Measurements from ENCODE around the gene PRKN. TPM values are rescaled to one million over a fixed set of nuclear protein-coding genes. Genes with fewer than 3 reads are reported as not detected.
"Not testable (repeated sequence)": the region's sequence is repeated elsewhere in the genome, so short reads cannot be mapped to it uniquely, and the experiment has no call there.

Gene PRKN
- total RNA-seq, 1 experiment from 2014 or later, result not detected

GRCh38 chr6:161318456-161318855 lies 1409.1 kb downstream of the PRKN start:
- no peak overlapping the region for H3K4me3 ChIP-seq
- no peak for TF ChIP-seq CTCF (conservative IDR thresholded peaks at IDR 0.05)
- no peak for TF ChIP-seq EZH2 (IDR thresholded peaks at IDR 0.05; ENCODE audit: low read depth)
- H3K79me2 ChIP-seq (ENCODE audit: low read depth), result no peaks in the 10 kb centered on the region
- no peak overlapping the region for H2AFZ ChIP-seq
- no peaks in the 10 kb centered on the region for H3K27me3 ChIP-seq (ENCODE audit: insufficient read depth, low read depth)
- no peaks in the 10 kb centered on the region for H3K4me1 ChIP-seq (replicated peaks; ENCODE audit: insufficient read depth)
- no peak overlapping the region for H3K4me2 ChIP-seq
- no peaks in the 10 kb centered on the region for H3K36me3 ChIP-seq (ENCODE audit: low read depth)
- ChIA-PET CTCF (no interaction called here), POLR2A (ENCODE audit: unreplicated experiment) (no interaction called here)
- intact Hi-C loops (cut with micrococcal nuclease; ENCODE audit: unreplicated experiment), result no loop called here
- no TSS peak for BruUV-seq (replicated peaks)
- no peak for DNase-seq
- H3K9me3 ChIP-seq (ENCODE audit: insufficient read depth, low read depth), result no peaks in the 10 kb centered on the region
- H3K27ac ChIP-seq, result no peak overlapping the region
- no peaks in the 10 kb centered on the region for H3F3A ChIP-seq (ENCODE audit: insufficient read depth, low read depth)
- H3K9me2 ChIP-seq (ENCODE audit: insufficient read depth), result no peaks in the 10 kb centered on the region
- no peaks in the 10 kb centered on the region for H4K20me1 ChIP-seq (ENCODE audit: insufficient read depth)

- no peak overlapping the region for H3K4me3 ChIP-seq
- no peaks in the 10 kb centered on the region for H3K9me2 ChIP-seq (ENCODE audit: insufficient read depth)
- H3K79me2 ChIP-seq (ENCODE audit: low read depth), result no peaks in the 10 kb centered on the region
- H3K27me3 ChIP-seq (ENCODE audit: insufficient read depth, low read depth), result 0 out of 2 replicates have a peak, but pooled peaks cover 3% of the 10 kb centered on the region
- no peaks in the 10 kb centered on the region for H3F3A ChIP-seq (ENCODE audit: insufficient read depth, low read depth)
- no peaks in the 10 kb centered on the region for H3K9me3 ChIP-seq (ENCODE audit: insufficient read depth, low read depth)
- no peak overlapping the region for H2AFZ ChIP-seq
- BruUV-seq (replicated peaks), result no TSS peak
- intact Hi-C loops (cut with micrococcal nuclease; ENCODE audit: unreplicated experiment), result no loop called here
- CTCF ChIA-PET, result no interaction called here
- no peaks in the 10 kb centered on the region for H4K20me1 ChIP-seq (ENCODE audit: insufficient read depth)
- H3K4me1 ChIP-seq (replicated peaks; ENCODE audit: insufficient read depth), result no peaks in the 10 kb centered on the region
- TF ChIP-seq EZH2 (IDR thresholded peaks at IDR 0.05; ENCODE audit: low read depth) (no peak), CTCF (conservative IDR thresholded peaks at IDR 0.05) (no peak)
- POLR2A ChIA-PET (ENCODE audit: unreplicated experiment), result no interaction called here
- H3K36me3 ChIP-seq (ENCODE audit: low read depth), result no peaks in the 10 kb centered on the region
- H3K4me2 ChIP-seq, result no peak overlapping the region
- H3K27ac ChIP-seq, result no peak overlapping the region
- no peak for DNase-seq
These were observed 1411.0 kb downstream of the PRKN start for GRCh38 chr6:161316531-161316930.

DNA sequence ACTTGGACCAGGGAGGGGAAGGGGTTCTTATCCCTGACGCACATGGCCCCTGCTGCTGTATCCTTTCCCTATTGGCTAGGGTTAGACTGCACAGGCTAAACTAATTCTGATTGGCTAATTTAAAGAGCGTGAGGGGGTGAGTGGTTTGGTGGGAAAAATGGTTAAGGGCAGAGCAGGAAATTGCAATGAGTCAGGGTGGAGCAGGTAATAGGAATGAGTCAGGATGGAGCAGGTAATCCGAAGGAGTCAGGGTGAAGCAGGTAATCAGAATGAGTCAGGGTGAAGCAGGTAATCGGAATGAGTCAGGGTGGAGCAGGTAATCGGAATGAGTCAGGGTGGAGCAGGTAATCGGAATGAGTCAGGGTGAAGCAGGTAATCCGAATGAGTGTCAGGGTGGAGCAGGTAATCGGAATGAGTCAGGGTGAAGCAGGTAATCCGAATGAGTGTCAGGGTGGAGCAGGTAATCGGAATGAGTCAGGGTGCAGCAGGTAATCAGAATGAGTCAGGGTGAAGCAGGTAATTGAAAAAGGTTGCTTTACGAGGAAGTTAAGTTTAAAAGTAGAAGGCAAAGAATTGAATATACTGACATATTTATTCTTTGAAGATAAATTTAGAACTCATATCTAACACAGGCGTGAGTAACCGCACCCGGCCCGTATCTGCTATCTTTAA lies 1412.2 kb downstream of the PRKN start:
- H2AFZ ChIP-seq; intact Hi-C loops (cut with micrococcal nuclease; ENCODE audit: unreplicated experiment); H3K27me3 ChIP-seq (ENCODE audit: insufficient read depth, low read depth); H3F3A ChIP-seq (ENCODE audit: insufficient read depth, low read depth); H3K4me1 ChIP-seq (replicated peaks; ENCODE audit: insufficient read depth); CTCF ChIA-PET; DNase-seq; H3K79me2 ChIP-seq (ENCODE audit: low read depth); BruUV-seq (replicated peaks); H3K9me2 ChIP-seq (ENCODE audit: insufficient read depth); H3K27ac ChIP-seq; H4K20me1 ChIP-seq (ENCODE audit: insufficient read depth); H3K4me2 ChIP-seq; H3K36me3 ChIP-seq (ENCODE audit: low read depth); POLR2A ChIA-PET (ENCODE audit: unreplicated experiment); H3K4me3 ChIP-seq; H3K9me3 ChIP-seq (ENCODE audit: insufficient read depth, low read depth): not testable (repeated sequence)

DNA sequence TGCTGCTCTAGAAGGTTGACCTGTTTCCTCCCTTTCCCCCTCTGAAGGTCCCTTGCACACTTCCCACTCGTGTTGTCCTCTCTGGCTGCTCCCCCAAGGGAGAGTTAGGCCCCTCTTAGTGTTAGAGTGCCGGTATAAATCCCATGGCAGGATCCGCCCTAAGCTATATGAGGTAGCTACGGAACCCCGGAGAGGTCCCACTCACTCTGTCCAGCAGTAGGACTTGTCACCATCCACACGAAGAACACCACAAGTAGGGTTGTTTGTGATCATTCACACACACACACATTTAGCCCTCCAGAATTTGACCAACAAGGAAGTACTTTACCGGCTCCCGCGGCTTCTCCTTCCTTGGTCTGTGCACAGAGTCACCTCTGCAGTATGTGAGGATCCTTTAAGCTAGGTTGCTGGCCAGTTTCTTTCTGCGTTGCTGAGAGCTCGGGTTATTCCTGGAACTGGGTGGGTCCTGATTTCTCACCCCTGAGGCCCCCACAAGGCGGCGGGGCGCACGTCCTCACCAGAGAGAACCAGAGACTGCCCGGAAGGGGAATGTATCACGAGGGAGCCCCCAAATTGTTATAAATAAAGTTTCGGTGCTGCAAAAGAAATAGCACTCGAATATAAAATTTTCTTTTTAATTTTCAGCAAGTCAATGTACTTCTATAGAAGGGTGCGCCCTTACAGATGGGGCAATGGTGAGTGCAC lies 1412.9 kb downstream of the PRKN start:
- H3K9me2 ChIP-seq (ENCODE audit: insufficient read depth); H3K36me3 ChIP-seq (ENCODE audit: low read depth); H3K4me3 ChIP-seq; POLR2A ChIA-PET (ENCODE audit: unreplicated experiment); H3K4me1 ChIP-seq (replicated peaks; ENCODE audit: insufficient read depth); H3K4me2 ChIP-seq; H3K27ac ChIP-seq; H3K9me3 ChIP-seq (ENCODE audit: insufficient read depth, low read depth); DNase-seq; H4K20me1 ChIP-seq (ENCODE audit: insufficient read depth); H3F3A ChIP-seq (ENCODE audit: insufficient read depth, low read depth); CTCF ChIA-PET; BruUV-seq (replicated peaks); H2AFZ ChIP-seq; H3K79me2 ChIP-seq (ENCODE audit: low read depth); intact Hi-C loops (cut with micrococcal nuclease; ENCODE audit: unreplicated experiment); H3K27me3 ChIP-seq (ENCODE audit: insufficient read depth, low read depth): not testable (repeated sequence)
